ENCODE results near the gene ATP5F1A. TPM values are rescaled to one million over a fixed set of nuclear protein-coding genes. Genes with fewer than 3 reads are reported as not detected.

The ATP5F1A gene
- total RNA-seq, 1 experiment from 2014 or later = 298 TPM

DNA sequence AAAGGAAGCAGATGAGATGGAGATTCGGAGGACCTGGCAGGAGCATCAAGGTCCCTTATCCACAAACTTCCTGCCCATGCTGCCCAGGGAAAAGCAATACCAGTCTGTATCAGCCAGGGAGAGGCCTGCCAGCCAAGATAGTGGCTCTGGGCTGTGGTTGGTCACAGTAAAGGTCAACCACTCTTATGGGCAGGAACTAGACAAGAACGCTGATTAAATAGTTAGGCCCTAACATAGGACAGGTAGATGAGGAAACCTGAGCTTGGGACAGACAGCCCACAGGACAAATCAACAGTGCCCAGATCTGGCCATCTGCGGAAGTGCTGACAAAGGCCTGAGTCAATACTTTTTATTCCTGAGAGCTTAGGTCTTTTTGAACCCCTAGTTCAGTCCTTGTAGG, 36.7 kb downstream of the ATP5F1A start:
- Histone ChIP-seq H3K4me3 (ENCODE audit: low read depth in 2 of 2, low read length in 2 of 2) (no peak overlapping the region), H3K4me1 (ENCODE audit: control insufficient read depth, insufficient read depth, low read length) (no peaks in the 10 kb centered on the region), H3K27me3 (ENCODE audit: control insufficient read depth, insufficient read depth, low read length) (no peaks in the 10 kb centered on the region), H3K36me3 (ENCODE audit: control insufficient read depth, insufficient read depth, low read length) (no peaks in the 10 kb centered on the region), H3K27ac (ENCODE audit: low read length) (no peak overlapping the region), H3K9me3 (ENCODE audit: control insufficient read depth, insufficient read depth, low read depth, low read length) (no peaks in the 10 kb centered on the region)
- POLR2A ChIA-PET = no interaction called here
- no peak for ATAC-seq
- TF ChIP-seq, protein P1, sequence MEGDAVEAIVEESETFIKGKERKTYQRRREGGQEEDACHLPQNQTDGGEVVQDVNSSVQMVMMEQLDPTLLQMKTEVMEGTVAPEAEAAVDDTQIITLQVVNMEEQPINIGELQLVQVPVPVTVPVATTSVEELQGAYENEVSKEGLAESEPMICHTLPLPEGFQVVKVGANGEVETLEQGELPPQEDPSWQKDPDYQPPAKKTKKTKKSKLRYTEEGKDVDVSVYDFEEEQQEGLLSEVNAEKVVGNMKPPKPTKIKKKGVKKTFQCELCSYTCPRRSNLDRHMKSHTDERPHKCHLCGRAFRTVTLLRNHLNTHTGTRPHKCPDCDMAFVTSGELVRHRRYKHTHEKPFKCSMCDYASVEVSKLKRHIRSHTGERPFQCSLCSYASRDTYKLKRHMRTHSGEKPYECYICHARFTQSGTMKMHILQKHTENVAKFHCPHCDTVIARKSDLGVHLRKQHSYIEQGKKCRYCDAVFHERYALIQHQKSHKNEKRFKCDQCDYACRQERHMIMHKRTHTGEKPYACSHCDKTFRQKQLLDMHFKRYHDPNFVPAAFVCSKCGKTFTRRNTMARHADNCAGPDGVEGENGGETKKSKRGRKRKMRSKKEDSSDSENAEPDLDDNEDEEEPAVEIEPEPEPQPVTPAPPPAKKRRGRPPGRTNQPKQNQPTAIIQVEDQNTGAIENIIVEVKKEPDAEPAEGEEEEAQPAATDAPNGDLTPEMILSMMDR (IDR thresholded peaks at IDR 0.05) = no peak
- no peak for TF ChIP-seq POLR2AphosphoS5 (IDR thresholded peaks at IDR 0.05; ENCODE audit: low read depth, low read length)
- TF ChIP-seq TCF7L2 (IDR thresholded peaks at IDR 0.05; ENCODE audit: low read depth, low read length) = no peak
- TF ChIP-seq, protein P2, sequence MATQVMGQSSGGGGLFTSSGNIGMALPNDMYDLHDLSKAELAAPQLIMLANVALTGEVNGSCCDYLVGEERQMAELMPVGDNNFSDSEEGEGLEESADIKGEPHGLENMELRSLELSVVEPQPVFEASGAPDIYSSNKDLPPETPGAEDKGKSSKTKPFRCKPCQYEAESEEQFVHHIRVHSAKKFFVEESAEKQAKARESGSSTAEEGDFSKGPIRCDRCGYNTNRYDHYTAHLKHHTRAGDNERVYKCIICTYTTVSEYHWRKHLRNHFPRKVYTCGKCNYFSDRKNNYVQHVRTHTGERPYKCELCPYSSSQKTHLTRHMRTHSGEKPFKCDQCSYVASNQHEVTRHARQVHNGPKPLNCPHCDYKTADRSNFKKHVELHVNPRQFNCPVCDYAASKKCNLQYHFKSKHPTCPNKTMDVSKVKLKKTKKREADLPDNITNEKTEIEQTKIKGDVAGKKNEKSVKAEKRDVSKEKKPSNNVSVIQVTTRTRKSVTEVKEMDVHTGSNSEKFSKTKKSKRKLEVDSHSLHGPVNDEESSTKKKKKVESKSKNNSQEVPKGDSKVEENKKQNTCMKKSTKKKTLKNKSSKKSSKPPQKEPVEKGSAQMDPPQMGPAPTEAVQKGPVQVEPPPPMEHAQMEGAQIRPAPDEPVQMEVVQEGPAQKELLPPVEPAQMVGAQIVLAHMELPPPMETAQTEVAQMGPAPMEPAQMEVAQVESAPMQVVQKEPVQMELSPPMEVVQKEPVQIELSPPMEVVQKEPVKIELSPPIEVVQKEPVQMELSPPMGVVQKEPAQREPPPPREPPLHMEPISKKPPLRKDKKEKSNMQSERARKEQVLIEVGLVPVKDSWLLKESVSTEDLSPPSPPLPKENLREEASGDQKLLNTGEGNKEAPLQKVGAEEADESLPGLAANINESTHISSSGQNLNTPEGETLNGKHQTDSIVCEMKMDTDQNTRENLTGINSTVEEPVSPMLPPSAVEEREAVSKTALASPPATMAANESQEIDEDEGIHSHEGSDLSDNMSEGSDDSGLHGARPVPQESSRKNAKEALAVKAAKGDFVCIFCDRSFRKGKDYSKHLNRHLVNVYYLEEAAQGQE (IDR thresholded peaks at IDR 0.05; ENCODE audit: insufficient read depth in 1 of 2, low read depth in 2 of 2, low read length in 1 of 2) = no peak
- TF ChIP-seq SIN3A (IDR thresholded peaks at IDR 0.05; ENCODE audit: borderline replicate concordance, insufficient read depth, low read depth, low read length) = no peak
- intact Hi-C loops (cut with micrococcal nuclease; ENCODE audit: unreplicated experiment) = no loop called here
- DNase-seq (ENCODE audit: low read depth, low spot score) = no peak
- in situ Hi-C loops (cut with HindIII; ENCODE audit: low pct_unique_long_range_greater_than_20kb, low sequenced_read_pairs) = no loop called here
- no TSS peak for BruUV-seq (replicated peaks)
- CTCF ChIA-PET = no interaction called here

DNA sequence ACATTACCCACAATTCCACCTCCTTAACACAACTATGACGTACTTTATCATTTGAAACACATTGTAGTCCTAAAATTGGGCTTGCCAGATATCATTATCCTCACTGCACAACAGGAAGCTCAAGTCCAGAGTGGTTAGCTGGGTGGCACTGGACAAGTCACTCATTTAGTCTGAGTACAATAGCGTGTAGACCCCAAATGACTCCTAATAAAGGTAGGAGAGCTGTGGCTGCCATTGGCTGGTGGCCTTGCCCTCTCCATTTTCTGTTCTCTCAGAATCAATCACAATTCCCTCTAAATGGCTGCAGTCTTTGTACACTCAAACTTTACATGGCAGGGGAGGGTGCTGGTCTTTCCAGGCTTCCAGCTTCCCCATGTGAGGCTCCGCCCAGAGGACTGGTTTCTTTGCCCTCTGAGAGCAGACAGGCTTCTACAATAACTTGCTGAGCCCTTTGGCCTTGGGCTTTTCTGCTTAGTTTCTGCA, 37.7 kb downstream of the ATP5F1A start:
- ATAC-seq = no peak
- no TSS peak for BruUV-seq (replicated peaks)
- ChIA-PET POLR2A (no interaction called here), CTCF (no interaction called here)
- Histone ChIP-seq H3K9me3 (ENCODE audit: control insufficient read depth, insufficient read depth, low read depth, low read length) (no peaks in the 10 kb centered on the region), H3K36me3 (ENCODE audit: control insufficient read depth, insufficient read depth, low read length) (no peaks in the 10 kb centered on the region), H3K4me3 (ENCODE audit: low read depth in 2 of 2, low read length in 2 of 2) (no peak overlapping the region), H3K27me3 (ENCODE audit: control insufficient read depth, insufficient read depth, low read length) (no peaks in the 10 kb centered on the region), H3K4me1 (ENCODE audit: control insufficient read depth, insufficient read depth, low read length) (no peaks in the 10 kb centered on the region), H3K27ac (ENCODE audit: low read length) (no peak overlapping the region)
- TF ChIP-seq TCF7L2 (IDR thresholded peaks at IDR 0.05; ENCODE audit: low read depth, low read length) = no peak
- no peak for TF ChIP-seq SIN3A (IDR thresholded peaks at IDR 0.05; ENCODE audit: borderline replicate concordance, insufficient read depth, low read depth, low read length)
- no peak for TF ChIP-seq POLR2AphosphoS5 (IDR thresholded peaks at IDR 0.05; ENCODE audit: low read depth, low read length)
- in situ Hi-C loops (cut with HindIII; ENCODE audit: low pct_unique_long_range_greater_than_20kb, low sequenced_read_pairs) (no loop called here), intact Hi-C loops (cut with micrococcal nuclease; ENCODE audit: unreplicated experiment) (no loop called here)
- DNase-seq (ENCODE audit: low read depth, low spot score) = no peak

- H3K9me3 ChIP-seq (ENCODE audit: control insufficient read depth, insufficient read depth, low read depth, low read length) = no peaks in the 10 kb centered on the region
- CTCF ChIA-PET = no interaction called here
- no TSS peak for BruUV-seq (replicated peaks)
- H3K36me3 ChIP-seq (ENCODE audit: control insufficient read depth, insufficient read depth, low read length) = no peaks in the 10 kb centered on the region
- H3K27ac ChIP-seq (ENCODE audit: low read length) = no peak overlapping the region
- no peak overlapping the region for H3K4me3 ChIP-seq (ENCODE audit: low read depth in 2 of 2, low read length in 2 of 2)
- POLR2A ChIA-PET = no interaction called here
- TF ChIP-seq POLR2AphosphoS5 (IDR thresholded peaks at IDR 0.05; ENCODE audit: low read depth, low read length) (no peak), SIN3A (IDR thresholded peaks at IDR 0.05; ENCODE audit: borderline replicate concordance, insufficient read depth, low read depth, low read length) (no peak), TCF7L2 (IDR thresholded peaks at IDR 0.05; ENCODE audit: low read depth, low read length) (no peak)
- TF ChIP-seq, protein P2 (IDR thresholded peaks at IDR 0.05; ENCODE audit: insufficient read depth in 1 of 2, low read depth in 2 of 2, low read length in 1 of 2) = no peak
- TF ChIP-seq, protein P1 (IDR thresholded peaks at IDR 0.05) = no peak
- DNase-seq (ENCODE audit: low read depth, low spot score) = no peak
- no peak for ATAC-seq
- H3K27me3 ChIP-seq (ENCODE audit: control insufficient read depth, insufficient read depth, low read length) = no peaks in the 10 kb centered on the region
- intact Hi-C loops (cut with micrococcal nuclease; ENCODE audit: unreplicated experiment) (no loop called here), in situ Hi-C loops (cut with HindIII; ENCODE audit: low pct_unique_long_range_greater_than_20kb, low sequenced_read_pairs) (no loop called here)
- no peaks in the 10 kb centered on the region for H3K4me1 ChIP-seq (ENCODE audit: control insufficient read depth, insufficient read depth, low read length)
Observed at GRCh38 chr18:46055838-46056230, 42.3 kb downstream of the ATP5F1A start.

All from Panc1 (cell line).